ENCODE measurements around the gene RNF103.
A peak's percentile ranks its signal among the peaks of the same experiment; 100 is the strongest.

DNA sequence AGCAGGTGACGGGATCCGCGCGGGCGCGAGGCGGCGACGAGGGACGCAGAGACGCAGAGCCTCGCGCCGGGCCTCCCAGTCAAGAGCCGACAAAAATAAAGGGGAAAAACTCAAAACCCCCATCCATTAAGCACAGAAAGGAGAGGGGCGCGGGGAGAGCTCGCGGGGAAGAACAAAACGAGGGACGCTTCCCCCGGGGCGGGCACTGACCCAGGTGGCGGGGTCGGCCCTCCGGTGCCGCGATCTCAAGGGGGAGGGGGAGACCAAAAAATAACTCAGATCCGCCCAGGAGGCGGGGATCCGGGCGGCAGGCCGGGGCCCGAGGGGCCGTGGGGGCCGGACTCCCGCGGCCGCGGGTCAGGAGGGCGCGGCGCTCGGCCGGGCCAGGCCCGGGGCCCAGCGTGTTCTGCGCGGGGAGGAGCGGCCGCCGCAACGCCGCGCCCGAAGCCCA is 597 bp downstream of the RNF103 start:
- TF ChIP-seq, protein P1, sequence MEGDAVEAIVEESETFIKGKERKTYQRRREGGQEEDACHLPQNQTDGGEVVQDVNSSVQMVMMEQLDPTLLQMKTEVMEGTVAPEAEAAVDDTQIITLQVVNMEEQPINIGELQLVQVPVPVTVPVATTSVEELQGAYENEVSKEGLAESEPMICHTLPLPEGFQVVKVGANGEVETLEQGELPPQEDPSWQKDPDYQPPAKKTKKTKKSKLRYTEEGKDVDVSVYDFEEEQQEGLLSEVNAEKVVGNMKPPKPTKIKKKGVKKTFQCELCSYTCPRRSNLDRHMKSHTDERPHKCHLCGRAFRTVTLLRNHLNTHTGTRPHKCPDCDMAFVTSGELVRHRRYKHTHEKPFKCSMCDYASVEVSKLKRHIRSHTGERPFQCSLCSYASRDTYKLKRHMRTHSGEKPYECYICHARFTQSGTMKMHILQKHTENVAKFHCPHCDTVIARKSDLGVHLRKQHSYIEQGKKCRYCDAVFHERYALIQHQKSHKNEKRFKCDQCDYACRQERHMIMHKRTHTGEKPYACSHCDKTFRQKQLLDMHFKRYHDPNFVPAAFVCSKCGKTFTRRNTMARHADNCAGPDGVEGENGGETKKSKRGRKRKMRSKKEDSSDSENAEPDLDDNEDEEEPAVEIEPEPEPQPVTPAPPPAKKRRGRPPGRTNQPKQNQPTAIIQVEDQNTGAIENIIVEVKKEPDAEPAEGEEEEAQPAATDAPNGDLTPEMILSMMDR (IDR thresholded peaks at IDR 0.05), result no peak
- TF ChIP-seq POLR2AphosphoS5 (IDR thresholded peaks at IDR 0.05), result peak in 2 of 3 donors; percentile 7 to 10

All from breast epithelium (tissue), 3 donors.